Tibial nerve (tissue), 4 donors: ENCODE measurements around the gene PDZD2.

Source experiments
- CTCF ChIP-seq, 5 experiments: fragments of 200-600 bp in 3 of 5; fragments of 450-650 bp in 2 of 5; sonication (generic) in 3 of 5; IDR thresholded peaks; one replicate each; pipeline ENCODE4 v1.5.1; 2016 to 2019; ENCODE audit warnings: antibody characterized with exemption in 5 of 5, mild to moderate bottlenecking in 3 of 5, moderate library complexity in 2 of 5
- EP300 ChIP-seq, 2 donors: sonication (generic); formaldehyde crosslinking; IDR thresholded peaks; one replicate each; pipeline ENCODE4 v1.6.1; 2017; ENCODE audit warnings: antibody characterized with exemption in 2 of 2, mild to moderate bottlenecking in 1 of 2
- POLR2A ChIP-seq, 2 donors: fragments of 450-650 bp; IDR thresholded peaks; one replicate each; pipeline ENCODE4 v1.6.1; 2017; ENCODE audit warnings: antibody characterized with exemption in 2 of 2, mild to moderate bottlenecking in 2 of 2, moderate library complexity in 2 of 2

GRCh38 chr5:31753700-31754357, 114.9 kb downstream of the PDZD2 start:
- no peak for TF ChIP-seq POLR2A (IDR thresholded peaks at IDR 0.05)
- no peak for TF ChIP-seq CTCF (IDR thresholded peaks at IDR 0.05)
- no peak for TF ChIP-seq EP300 (IDR thresholded peaks at IDR 0.05)
